Measurements from ENCODE around the gene NLRC5.

The NLRC5 gene

GRCh38 chr16:57127037-57127763, 137.8 kb downstream of the NLRC5 start:
- DNase-seq (ENCODE audit: low read depth in 2 of 2): no peak

DNA sequence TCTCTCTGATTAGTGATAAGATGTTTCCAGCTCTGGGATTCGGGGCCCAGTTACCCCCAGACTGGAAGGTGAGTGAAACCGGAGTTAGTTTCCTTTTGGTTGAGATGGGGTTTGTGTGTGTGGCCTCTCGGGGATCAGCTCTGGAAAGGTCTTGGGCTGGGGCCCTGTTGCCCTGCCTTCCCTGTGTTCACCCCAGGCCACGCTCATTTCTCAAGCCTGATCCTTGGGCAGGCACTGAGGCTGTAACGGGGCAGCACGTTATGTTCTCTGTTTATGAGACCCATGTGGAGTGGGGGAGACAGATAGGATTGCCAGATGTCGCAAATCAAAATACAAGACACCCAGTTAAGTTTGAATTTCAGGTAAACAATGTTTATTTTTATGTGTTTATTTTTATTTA, 138.5 kb downstream of the NLRC5 start:
- DNase-seq (ENCODE audit: low read depth in 2 of 2): no peak

DNA sequence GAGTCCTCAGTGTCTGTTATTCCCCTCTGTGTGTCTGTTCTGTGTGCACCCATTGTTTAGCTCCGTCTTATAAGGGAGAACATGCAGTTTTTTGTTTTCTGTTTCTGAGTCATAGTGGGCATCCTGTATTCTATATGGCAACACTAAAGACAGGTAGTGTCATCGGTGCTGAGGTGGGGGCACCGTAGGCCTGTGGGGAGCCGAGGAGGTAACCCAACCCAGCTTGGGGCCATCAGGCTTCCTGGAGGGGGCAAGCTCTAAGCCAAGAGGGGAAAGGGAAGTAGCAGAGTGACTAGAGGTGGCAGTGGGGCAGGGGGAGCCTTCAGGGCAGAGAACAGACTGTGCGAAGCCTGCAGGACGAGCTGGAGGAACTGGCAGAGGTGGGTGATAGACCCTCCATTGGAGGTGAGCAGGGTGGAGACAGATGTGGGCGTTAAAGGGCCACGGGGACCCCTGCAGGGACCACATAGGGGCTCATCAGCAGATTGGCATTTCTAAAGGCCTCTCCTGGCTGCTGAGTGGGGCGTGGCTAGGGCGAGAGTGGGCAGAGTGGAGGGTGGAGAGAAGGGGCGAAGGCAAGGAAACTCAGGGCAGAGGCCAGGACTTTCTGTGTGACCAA, 139.5 kb downstream of the NLRC5 start:
- DNase-seq (ENCODE audit: low read depth in 2 of 2): no peak

DNA sequence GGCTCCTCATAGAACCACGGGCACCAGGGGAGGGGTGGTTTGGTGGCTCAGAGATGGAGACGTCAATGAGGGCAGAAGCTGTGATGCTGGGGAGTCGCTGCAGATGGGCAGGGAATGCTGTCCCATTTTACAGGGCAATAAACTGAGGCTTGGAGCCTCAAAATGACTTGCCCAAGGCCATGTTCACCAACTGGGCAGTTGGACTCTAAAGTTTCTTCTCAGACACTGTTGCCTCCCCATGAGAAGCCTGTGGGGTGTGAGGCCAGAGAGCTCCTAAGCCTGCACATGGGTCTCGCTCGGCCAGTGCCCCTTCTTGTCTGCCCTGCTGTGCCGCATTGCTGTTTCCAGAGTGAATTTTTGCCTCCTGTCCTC, 141.6 kb downstream of the NLRC5 start:
- DNase-seq (ENCODE audit: low read depth in 2 of 2): no peak

DNA sequence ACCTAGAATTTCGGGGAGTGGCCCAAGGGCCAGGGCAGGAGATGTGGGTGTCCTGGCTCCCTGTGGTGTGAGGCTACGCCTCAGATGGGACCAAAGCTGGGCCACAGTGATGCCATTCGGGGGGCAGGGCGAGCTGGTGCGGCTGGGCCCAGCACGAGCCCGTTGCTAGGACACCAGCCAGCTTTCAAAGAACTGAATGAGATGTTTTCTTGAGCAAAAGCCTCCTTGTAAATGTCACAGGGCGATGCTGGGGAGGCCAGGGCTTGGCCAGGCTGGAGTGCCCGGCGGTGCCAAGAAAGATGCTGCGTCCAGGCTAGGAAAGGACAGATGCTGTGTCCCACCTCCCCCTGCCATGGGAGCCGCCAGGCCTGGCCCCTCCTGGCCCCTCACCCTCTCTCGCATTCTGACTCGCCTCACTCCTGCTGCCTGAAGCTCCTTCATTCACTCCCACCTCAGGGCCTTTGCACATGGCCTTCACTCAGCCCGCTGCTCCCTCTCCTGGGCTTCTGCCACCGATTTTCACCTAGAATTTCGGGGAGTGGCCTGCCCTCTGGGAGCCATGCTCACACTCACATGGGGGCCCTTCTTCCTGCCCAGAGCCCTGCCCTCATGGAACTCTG, 142.1 kb downstream of the NLRC5 start:
- no peak for DNase-seq (ENCODE audit: low read depth in 2 of 2)

DNA sequence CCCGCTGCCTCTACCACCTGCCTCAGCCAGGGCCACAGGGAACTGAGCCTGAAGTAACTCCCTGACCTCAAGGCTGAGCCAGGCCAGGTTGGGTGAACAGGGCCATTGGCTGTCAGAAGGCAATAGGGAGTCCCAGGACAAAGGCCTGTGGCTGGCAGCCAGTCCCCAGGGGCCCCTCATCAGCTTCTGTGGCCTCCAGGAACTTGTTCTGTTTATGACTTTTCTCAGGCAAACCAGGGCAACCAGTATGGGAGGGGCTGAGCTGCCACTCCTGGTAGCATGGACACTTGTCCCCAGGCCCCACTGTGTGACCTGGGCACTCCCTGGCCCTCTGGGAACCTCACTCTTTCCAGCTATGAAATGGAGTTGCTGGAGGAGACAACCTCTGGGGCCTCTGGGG, 143.1 kb downstream of the NLRC5 start:
- no peak for DNase-seq (ENCODE audit: low read depth in 2 of 2)

DNA sequence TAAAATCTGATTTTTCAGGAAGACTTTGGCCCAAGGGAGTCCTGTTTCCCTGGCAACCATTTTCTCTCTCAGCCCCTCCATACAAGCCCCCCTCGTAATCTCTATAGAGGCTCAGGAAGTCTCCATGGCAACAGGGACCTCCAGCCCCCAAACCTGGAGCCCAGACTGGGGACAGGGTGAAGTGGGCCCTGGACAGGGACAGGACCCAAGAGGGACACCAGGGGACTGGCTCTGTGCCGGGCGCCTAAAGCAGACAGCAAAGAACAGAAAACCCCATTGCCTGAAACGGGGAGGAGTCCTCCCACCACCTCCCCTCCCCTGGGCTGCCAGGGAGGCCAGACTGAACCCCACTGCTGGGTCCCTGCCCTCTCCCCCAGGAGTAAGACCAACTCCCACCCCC, 143.7 kb downstream of the NLRC5 start:
- no peak for DNase-seq (ENCODE audit: low read depth in 2 of 2)
